Caki2 (cell line): Measurements from ENCODE around the gene METRN. TPM values are rescaled to one million over a fixed set of nuclear protein-coding genes. Genes with fewer than 3 reads are reported as not detected.
A peak's percentile ranks its signal among the peaks of the same experiment; 100 is the strongest.

Experiments used
- DNase-seq: peaks from one replicate; pipeline ENCODE4 v3.0.0-alpha.2; 2015; ENCODE audit warnings: low read depth
- in situ Hi-C: cut with HindIII; loops from 2 replicates; pipeline ENCODE4 v1.10.0; 2016; ENCODE audit warnings: low sequenced_read_pairs, low pct_unique_long_range_greater_than_20kb, mixed read lengths
- total RNA-seq: library from RNA; depleted of rRNA; stranded (reverse); fragments of >200 nt; shearing (Covaris generic); gene quantifications from 2 replicates; pipeline ENCODE4 v1.2.3, GENCODE V29; 2014; ENCODE audit warnings: low replicate concordance; rRNA removed

Gene METRN
- total RNA-seq: 1,206 and 1,492 TPM in 2 replicates

DNA sequence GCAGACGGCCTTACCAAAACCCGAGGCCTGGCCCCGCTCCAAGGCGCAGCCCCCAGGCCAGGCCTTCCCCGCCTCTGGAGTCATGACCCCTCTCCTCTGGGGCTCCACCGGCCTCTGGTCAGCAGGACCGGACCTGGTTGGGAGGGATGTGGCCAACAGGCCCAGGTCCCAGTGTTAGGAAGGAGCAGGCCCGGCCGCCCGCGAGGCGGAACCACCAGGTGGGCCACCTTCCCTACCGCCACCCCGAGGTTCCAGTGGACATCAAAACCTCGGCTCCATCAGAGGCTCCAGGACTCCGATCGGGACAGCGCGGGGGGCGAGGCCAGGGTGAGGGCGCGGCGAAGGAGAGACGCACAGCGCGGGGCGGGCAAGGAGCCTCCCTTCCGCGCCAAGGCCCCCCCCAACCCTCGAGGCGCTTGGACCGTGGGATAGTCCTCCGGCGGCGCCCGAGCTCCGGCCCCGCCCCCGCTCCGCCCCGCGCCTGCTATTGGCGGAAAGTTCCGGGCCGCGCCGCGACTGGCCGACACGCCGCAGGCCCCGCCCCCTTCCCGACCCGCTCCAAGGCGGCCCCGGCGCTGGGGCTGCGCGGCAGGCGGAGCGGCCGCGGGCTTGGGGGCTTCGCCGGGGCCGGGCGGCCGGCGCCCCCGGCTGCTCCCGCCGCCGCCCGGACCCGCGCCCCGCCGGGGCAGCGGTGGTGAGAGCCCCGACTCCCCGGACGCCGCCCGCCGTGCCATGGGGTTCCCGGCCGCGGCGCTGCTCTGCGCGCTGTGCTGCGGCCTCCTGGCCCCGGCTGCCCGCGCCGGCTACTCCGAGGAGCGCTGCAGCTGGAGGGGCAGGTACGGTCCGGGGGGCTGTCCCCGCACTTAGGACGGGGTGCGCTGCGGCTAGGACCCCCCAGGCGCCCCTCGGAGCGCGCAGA, at the start of gene METRN:
METRN (plus strand) TSS at position 561 of the 919 bp plus-strand sequence; CDS start at position 733, 172 bp downstream.
- peak; percentile 95 for DNase-seq
- in situ Hi-C loops: no loop called here

- no peak for DNase-seq
- in situ Hi-C loops: no loop called here
These were observed 48.3 kb upstream of the METRN start for GRCh38 chr16:666572-666971.

GRCh38 chr16:667113-667779, 47.7 kb upstream of the METRN start:
- in situ Hi-C loops: no loop called here
- DNase-seq: no peak

GRCh38 chr16:667780-668518, 47.0 kb upstream of the METRN start, which contains the start of gene RHOT2:
Gene RHOT2 (plus strand): TSS chr16:668132. CDS start chr16:668200, 68 bp downstream.
- peak; percentile 84 for DNase-seq
- in situ Hi-C loops: no loop called here

- DNase-seq: no peak
- in situ Hi-C loops: no loop called here
These were observed 46.3 kb upstream of the METRN start for GRCh38 chr16:668519-669171.

DNA sequence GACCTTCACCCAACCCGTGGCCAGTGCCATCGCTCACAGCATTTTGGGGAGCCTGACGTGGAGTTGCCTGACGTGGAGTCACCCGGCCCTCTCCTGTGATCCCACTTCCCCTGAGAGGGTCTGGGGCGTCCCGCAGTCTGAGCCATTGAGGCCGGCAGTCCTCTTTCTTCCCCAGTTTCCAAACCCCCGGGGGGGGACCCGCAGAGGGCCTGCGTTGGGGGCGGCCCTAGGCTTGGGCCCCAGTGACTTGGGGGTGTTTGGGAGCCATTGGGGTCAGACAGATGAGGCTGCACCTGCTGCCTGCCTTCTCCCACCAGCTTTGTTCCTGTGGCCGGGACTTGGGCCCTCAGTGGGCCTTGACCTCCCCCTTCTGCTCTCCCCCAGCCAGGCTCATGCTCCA, 45.3 kb upstream of the METRN start:
- no peak for DNase-seq

DNA sequence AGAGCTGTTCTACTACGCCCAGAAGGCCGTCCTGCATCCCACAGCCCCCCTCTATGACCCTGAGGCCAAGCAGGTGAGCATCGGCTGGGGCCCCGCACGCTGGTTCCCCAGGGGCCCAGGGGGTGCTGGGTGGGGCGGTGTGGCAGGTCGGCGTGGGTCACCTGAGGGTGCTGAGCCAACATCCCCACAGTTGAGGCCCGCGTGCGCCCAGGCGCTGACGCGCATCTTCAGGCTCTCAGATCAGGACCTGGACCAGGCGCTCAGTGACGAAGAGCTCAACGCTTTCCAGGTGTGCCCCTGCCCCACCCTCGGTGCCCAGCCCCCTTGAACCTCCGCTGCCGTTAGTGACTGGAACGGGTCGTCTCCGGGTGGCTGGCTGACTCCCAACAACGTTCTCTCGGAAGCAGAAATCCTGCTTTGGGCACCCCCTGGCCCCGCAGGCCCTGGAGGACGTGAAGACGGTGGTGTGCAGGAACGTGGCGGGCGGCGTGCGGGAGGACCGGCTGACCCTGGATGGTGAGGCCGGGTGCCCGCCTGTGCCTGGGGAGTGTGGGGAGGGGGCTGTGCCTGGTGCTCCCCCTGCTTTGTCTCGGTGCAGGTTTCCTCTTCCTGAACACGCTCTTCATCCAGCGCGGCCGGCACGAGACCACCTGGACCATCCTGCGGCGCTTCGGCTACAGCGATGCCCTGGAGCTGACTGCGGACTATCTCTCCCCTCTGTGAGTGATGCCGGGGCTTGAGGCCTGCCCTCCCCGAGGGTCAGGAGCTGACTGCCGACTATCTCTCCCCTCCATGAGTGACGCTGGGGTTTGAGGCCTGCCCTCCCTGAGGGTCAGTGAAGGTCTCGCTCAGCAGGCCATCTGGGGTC, 44.2 kb upstream of the METRN start:
- in situ Hi-C loops: no loop called here
- no peak for DNase-seq

More for the DNA sequence above, 45.3 kb upstream of the METRN start:
- in situ Hi-C loops: no loop called here

DNA sequence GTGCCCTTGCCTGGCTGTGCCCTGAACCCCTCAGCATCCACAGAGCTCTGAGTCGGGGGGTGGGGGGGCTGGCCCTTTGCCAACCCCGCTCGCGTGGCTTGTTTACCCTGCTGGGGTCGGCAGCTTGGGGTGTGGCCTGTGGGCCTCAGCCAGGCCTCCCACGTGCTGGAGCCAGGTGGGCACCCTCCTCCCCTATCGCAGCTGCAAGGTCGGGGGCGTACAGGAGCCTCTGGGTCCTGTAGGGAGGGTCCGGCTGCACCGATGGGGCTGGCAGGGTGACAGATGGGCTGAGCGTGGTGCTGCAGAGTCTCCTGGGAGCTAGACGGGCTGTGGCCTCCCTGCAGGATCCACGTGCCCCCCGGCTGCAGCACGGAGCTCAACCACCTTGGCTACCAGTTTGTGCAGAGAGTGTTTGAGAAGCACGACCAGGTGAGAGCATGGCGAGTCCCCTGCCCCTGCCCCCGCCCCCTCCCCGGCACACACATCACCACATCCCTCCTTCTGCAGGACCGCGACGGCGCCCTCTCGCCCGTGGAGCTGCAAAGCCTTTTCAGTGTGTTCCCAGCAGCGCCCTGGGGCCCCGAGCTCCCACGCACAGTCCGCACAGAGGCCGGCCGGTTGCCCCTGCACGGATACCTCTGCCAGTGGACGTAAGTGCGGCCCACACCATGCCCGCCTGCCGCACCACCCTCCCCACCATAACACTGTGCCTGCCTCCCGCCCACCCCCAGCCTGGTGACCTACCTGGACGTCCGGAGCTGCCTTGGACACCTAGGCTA, 43.4 kb upstream of the METRN start:
- no peak for DNase-seq
- in situ Hi-C loops: no loop called here

DNA sequence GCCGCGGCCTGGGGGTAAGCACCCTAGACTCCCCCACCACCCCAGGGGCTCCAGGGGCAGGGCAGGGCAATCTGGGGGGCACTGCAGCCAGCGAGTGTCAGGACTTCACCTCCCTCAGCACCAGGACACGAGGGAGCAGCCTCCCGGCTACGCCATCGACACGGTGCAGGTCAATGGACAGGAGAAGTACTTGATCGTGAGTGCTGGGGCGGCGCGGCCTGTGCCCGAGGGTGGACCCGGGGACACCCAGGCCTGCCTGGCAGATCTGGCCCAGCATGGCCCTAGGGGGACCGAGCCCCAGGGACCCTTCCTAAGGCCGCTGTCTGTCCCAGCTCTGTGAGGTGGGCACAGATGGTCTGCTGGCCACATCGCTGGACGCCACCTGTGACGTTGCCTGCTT, 42.5 kb upstream of the METRN start:
- in situ Hi-C loops: no loop called here

DNA sequence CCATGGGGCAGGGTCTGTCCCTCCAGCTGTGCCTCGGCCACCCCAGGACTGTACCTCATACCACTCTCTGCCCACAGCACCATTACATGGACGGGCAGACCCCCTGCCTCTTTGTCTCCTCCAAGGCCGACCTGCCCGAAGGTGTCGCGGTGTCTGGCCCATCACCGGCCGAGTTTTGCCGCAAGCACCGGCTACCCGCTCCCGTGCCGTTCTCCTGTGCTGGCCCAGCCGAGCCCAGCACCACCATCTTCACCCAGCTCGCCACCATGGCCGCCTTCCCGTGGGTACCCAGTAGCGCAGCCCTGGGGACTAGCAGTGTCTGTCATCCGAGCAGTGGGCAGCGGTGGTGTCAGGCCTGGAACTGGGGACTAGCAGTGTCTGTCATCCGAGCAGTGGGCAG, 42.1 kb upstream of the METRN start:
- DNase-seq: no peak
- in situ Hi-C loops: no loop called here

More for the DNA sequence above, 42.5 kb upstream of the METRN start:
- DNase-seq: no peak

GRCh38 chr16:673399-673991, 41.4 kb upstream of the METRN start:
- no peak for DNase-seq
- in situ Hi-C loops: no loop called here

DNA sequence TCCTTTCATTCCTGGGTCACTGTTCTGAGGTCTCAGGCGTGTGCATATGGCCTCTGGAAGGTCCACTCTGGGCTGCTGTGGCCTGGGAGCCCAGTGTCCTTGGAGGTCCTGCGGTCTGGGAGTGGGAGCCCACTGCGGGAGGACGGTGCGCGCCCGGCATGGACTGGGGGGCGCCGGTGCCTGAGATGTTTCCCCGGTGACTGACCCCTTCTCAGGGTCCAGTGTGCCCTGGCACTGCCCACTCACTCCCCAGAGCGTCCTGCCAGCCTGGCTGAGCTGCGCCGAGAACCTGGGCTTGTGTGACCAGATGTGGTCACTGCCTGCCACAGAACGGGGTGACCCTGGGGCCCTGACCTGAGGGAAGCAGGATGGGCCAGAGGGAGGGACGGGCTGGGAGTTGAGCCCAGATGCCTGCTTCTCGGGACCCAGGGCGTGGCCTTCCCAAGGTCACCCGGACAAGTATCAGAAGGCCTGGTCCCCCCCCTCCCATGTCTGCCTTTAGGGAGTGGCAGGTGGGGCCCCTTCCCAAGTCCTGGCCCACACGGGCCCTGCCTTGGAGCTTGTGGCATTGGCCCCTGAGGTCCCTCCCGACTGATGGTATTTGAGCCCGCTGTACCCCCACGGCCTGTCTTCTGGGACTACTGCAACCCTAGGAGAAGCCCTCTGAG, 40.6 kb upstream of the METRN start:
- no peak for DNase-seq
- in situ Hi-C loops: no loop called here

DNA sequence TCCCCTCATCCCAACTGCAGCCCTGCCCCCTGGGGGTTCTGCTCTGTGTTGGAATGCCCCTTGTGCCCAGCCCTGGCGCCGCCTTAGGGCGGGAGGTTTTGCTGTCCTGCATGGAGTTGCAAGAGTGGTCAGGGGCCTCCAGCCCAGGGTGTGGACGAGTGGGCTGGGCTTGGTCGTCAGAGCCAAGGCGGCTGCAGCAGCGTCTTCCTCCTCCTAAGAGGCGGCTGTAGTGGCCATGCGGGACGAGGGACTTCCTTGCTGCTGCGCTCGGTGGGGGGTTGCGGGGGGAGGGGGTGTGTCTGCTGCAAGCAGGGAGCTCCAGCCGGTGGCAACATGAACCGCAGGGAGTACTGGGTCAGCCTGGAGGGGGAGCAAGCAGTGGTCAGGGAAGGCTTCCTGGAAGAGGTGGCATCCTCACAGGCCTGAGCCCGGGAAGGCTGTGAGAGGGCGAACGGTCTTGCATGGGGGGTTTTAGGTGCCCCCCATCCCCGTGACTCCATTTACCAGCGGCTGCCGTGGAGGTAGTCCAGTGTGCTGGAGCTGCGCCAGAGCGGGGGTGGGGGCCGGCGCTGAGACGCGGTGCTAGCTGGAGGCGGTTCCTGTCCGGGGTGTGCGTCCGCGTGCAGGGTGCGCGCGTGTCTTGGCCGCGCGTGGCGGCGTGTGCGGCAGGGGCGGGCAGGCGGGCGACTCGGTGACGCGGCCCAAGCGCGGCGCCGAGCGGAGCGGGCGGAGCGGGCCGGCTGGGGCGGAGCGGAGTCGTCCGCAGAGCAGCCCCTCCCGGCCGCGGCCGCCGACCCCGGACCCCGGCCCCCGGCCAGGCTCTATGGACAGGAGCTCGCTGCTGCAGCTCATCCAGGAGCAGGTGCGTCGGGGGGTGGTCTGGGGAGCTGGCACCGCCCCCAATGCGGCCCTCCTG, 39.7 kb upstream of the METRN start, which contains the start of gene RHBDL1:
RHBDL1 (plus strand) TSS at position 704 of the 916 bp plus-strand sequence; CDS start at position 824, 120 bp downstream.
- in situ Hi-C loops: no loop called here
- no peak for DNase-seq

DNA sequence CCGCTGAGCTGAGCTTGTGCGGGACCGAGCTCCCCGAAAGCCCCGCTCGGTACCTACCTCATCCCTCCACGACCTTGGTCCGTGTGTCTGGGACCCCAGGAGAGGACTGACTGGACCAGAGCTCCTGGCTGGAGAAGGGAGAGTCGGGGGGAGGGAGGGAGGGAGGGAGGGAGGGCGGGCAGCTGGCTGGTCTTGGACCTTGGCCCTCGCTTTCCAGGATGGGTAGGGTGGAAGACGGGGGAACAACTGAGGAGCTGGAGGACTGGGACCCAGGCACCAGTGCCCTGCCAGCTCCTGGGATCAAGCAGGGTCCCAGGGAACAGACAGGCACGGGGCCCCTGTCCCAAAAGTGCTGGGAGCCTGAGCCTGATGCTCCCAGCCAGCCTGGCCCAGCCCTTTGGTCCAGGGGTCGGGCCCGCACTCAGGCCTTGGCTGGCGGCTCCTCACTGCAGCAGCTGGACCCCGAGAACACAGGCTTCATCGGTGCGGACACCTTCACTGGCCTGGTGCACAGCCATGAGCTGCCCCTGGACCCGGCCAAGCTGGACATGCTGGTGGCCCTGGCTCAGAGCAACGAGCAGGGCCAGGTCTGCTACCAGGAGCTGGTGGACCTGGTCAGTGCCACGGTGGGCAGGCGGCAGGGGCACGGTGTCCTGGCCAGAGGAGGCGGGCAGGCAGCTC, 38.9 kb upstream of the METRN start:
- no peak for DNase-seq

More for the DNA sequence above, 38.9 kb upstream of the METRN start:
- in situ Hi-C loops: no loop called here
